HG03558 (cell line): ENCODE measurements around the gene MUC5AC.
"Not testable (repeated sequence)": the region's sequence is repeated elsewhere in the genome, so short reads cannot be mapped to it uniquely, and the experiment has no call there.

ENCODE experiments used
- ATAC-seq: cut with Tn5 transposase; IDR thresholded peaks from one replicate; pipeline ENCODE4 v1.9.1; 2021; ENCODE audit warnings: moderate number of reproducible peaks; ENCODE audit not compliant: unreplicated experiment; ENCODE audit errors: extremely low read depth

The MUC5AC gene

DNA sequence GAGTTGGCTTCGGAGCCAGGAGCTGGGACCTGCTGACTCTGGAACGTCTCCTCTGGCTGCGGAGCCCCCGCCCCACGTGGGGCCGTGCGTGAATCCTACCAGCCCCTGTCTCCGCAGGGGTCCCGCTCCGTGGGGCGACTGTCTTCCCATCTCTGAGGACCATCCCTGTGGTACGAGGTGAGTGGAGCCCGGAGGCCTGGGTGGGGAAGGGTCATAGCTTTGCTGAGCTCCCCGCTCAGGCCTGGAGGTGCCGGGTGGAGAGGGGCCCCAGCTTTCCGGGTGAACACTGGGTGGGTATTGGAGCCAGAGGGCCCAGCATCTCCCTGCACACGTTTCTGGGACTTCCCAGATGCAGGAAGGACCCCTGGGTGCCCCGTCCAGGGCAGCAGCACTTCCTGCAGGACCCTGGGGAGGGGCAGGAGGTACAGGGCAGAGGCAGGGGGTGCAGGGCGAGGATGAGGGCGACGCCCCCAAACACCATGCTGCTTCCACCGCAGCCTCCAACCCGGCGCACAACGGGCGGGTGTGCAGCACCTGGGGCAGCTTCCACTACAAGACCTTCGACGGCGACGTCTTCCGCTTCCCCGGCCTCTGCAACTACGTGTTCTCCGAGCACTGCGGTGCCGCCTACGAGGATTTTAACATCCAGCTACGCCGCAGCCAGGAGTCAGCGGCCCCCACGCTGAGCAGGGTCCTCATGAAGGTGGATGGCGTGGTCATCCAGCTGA is 3.8 kb downstream of the MUC5AC start:
- no peak for ATAC-seq

DNA sequence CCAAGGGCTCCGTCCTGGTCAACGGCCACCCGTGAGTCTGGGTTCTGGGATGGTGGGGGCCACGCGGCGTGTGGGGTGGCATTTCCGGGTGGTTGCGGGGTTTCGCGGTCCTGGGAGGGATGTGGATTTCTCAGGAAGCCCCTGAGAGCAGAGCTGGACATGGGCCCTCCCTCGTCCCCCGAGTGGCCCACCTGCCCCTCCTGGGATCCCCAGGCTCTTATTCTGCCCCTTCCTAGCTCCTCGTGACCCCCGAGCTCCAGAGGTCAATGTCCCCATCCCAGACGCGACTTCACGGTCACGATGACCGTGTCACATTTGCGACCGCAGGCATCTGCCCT is 4.4 kb downstream of the MUC5AC start:
- ATAC-seq, result no peak

DNA sequence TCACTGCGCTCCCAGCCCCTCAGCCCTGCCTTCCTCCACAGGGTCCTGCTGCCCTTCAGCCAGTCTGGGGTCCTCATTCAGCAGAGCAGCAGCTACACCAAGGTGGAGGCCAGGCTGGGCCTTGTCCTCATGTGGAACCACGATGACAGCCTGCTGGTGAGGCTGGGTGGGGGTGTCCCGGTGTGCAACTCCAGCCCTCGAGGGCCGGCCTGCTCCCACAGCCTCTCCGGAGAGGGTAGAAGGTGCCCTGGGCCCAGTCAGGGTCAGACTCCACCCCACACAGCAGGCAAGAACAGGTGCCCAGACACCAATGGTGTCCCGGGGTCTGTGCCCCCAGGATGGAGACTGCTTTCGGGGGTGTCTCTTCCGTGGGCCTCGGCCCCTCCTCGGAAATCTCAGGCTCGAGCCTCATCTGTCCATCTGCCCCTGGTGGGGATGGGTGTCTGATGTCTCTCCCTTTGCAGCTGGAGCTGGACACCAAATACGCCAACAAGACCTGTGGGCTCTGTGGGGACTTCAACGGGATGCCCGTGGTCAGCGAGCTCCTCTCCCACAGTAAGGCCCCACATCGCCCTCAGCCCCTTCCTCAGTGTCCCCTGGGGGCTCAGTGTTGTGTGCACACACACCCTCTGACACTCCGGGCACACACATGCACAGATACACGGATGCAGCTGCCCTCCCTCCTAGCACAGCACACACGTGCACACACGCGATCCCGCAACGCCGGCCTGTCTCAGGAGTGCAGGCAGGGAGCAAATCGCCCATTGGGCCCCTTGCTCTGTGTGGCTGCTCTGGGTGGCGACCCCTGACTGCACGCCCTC is 4.9 kb downstream of the MUC5AC start:
- no peak for ATAC-seq

DNA sequence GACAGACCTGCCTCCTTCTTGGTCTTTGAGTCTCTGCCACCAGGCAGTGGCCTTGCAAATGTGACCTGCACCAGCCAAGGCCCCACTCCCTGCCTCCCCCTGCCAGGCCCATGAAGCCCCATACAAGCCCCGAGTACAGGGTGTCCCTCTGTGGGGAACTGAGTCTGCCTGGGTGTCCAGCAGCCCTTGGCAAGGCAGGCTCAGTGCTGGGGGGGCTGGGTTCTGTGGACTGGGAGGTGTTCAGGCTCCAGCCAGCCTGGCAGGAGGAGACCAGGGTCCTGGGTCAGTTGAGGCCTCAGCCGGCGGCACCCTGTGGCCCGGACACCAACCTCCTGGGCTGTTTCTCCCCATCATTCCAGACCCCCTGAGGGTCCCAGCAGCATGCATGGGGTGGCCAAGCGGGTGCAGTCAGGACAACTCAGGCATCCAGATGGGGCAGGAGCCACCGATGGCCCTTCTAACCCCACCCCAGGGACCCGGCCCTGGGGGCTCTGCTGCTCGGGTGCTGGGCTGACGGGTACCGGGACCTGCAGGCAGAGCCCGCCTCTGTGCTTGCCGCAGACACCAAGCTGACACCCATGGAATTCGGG is 5.7 kb downstream of the MUC5AC start:
- ATAC-seq, result no peak

DNA sequence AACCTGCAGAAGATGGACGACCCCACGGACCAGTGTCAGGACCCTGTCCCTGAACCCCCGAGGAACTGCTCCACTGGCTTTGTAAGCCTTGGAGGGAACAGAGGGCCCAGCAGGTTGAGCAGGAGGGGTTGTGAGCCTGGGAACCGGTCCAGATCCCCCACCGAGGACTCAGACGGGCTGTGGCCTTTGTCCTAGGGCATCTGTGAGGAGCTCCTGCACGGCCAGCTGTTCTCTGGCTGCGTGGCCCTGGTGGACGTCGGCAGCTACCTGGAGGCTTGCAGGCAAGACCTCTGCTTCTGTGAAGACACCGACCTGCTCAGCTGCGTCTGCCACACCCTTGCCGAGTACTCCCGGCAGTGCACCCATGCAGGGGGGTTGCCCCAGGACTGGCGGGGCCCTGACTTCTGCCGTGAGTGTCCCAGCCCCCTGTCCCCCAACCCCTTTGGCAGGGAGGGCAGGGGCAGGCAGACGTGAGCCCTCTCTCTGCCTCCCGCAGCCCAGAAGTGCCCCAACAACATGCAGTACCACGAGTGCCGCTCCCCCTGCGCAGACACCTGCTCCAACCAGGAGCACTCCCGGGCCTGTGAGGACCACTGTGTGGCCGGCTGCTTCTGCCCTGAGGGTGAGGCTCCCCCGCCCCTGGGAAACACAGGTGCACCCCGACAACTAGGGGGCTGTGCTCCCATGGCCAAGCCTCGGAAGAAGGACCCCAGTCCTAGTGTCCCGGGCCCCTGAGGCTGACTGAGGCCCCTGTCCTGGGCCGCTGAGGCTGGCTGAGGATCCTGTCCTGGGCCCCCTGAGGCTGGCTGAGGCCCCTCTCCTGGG is 6.4 kb downstream of the MUC5AC start:
- no peak for ATAC-seq

DNA sequence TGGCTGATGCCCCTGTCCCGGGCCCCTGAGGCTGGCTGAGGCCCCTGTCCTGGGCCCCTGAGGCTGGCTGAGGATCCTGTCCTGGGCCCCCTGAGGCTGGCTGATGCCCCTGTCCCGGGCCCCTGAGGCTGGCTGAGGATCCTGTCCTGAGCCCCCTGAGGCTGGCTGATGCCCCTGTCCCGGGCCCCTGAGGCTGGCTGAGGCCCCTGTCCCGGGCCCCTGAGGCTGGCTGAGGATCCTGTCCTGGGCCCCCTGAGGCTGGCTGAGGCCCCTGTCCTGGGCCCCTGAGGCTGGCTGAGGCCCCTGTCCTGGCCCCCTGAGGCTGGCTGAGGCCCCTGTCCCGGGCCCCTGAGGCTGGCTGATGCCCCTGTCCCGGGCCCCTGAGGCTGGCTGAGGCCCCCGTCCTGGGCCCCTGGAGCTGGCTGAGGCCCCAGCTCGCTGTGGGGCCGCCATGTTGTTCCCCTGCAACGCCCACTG is 7.1 kb downstream of the MUC5AC start:
- not testable (repeated sequence) for ATAC-seq

DNA sequence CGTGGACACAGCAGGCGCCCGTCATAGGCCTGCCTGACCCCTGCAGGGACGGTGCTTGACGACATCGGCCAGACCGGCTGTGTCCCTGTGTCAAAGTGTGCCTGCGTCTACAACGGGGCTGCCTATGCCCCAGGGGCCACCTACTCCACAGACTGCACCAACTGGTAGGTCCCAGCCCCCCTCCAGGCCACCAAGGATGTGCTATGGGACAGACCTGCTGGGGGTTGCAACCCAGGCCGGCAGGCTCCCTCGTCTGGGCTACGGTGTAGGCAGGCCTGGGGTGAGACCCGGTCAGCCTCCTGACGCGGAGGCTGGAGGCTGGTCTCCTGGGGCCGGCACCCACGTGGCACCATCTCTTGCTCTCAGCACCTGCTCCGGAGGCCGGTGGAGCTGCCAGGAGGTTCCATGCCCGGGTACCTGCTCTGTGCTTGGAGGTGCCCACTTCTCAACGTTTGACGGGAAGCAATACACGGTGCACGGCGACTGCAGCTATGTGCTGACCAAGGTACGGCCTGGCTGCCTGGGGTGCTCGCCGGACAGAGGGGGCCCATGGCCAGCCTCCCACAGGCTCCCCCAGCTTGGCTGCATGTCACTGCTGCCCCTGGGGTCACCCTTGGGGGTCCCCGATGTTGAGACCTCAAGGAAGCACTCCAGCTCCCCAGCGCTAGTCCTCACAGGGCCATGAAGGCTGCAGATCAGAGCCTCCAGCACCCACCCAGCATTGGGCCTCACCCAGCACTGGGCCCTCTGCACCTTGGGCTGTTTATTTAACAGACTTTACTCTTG is 7.7 kb downstream of the MUC5AC start:
- ATAC-seq, result no peak

DNA sequence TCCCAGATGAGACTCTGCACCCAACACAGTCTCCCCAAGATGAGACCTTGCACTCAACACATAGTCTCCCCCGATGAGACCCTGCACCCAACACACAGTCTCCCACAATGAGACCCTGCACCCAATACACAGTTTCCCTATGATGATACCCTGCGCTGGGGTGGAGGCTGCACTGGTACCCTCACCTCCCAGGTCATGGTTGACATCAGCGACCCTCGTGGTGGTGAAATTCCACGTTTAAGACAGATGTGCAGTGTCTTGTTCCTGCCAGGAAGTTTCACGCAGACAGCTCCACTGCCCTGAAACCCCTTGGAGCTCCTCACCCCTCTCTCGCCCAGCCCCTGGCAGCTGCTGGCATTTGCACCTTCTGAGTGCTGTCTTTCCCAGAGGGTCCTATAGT is 9.5 kb downstream of the MUC5AC start:
- ATAC-seq, result no peak

DNA sequence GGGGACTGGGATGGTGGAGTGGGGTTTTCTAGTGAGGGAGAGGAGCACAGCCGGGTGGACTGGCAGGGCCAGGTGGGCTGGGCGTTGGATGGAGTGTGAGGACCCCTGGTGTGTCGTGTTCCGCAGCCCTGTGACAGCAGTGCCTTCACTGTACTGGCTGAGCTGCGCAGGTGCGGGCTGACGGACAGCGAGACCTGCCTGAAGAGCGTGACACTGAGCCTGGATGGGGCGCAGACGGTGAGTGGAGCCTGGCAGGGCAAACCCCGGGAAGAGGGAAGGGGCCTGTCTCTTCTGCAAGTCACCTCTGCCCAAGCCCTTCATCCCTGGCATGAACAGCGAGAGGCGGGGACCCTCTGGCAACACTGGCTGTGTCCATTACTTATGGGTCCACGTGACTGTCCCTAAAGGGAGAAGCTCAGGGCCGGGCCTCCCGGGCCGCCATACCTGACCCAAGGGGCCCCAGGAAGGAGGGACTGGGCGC is 10.0 kb downstream of the MUC5AC start:
- ATAC-seq, result no peak

DNA sequence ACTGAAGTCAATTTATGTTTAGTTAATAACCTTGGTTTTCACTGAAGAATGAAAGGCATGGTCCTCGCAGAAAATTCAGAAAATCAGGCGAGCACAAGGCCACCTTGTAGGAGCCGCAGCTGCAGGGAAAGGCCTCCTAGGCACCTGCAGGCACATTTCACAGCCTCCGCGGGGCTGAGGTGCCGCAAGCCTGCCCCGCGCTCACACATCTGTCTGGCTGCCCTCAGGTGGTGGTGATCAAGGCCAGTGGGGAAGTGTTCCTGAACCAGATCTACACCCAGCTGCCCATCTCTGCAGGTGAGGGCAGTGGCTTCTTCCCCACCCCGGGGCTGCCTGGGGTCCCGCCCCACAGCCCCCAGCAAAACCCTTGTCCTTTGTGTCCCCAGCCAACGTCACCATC is 10.5 kb downstream of the MUC5AC start:
- no peak for ATAC-seq

DNA sequence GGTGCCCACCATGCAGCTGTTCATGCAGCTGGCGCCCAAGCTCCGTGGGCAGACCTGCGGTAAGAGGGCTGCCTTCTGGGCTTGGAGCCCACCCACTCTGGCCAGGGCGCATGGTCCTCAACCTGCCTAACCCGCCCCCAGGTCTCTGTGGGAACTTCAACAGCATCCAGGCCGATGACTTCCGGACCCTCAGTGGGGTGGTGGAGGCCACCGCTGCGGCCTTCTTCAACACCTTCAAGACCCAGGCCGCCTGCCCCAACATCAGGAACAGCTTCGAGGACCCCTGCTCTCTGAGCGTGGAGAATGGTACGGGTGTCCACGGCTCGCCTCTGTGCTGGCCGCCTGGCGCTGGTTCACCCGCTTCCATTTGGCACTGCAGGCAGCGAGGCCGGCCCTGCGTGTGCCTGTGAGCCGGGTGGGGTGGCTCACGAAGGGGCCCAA is 11.0 kb downstream of the MUC5AC start:
- ATAC-seq, result no peak

DNA sequence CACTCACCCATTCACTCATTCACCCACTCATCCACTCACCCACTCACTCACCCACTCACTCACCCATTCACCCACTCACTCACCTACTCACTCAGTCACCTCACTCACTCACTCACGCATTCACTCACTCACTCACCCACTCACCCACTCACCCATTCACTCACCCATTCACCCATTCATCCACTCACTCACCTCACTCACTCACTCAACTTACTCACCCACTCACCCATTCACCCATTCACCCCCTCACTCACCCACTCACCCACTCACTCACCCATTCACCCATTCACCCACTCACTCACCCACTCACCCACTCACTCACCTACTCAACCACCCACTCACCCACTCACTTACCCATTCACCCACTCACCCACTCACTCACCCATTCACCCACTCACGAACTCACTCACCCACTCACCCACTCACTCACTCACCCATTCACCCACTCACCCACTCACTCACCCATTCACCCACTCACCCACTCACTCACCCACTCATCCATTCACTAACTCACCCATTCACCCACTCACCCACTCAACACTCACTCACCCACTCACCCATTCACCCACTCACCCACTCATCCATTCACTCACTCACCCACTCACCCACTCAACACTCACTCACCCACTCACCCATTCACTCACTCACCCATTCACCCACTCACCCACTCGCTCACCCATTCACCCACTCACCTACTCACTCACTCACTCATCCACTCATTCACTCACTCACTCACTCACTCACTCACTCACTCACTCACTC is 13.7 kb downstream of the MUC5AC start:
- no peak for ATAC-seq

DNA sequence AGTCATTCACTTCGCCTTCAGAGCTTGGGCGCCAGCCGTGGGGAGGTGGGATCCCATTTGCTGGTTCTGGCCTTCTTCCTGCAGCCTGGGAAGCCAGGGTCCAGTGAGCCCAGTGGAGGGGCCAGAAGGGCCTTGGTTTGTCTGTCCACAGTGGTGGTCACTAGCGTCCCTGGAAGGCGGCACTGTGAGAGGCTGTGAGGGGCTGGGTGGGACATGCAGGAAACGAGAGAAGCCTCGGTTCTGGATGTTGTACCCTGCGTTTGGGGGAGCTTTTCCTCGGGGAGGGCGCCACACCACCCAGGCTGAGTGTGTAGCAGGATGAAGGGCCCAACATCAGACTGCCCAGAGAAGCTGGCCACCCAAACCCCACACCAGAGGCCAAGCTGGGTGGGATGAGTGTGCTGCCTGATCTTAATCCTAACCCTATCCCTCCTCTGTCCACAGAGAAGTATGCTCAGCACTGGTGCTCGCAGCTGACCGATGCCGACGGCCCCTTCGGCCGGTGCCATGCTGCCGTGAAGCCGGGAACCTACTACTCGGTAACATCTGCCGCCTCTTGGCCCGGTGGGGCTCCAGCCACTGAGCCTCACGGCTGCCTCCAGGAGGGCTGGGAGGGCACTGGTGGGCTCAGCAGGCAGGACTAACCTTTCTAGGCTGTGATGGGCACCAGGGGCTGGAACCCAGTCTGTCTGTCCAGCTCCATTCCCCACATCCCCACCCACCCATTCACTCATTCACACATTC is 14.4 kb downstream of the MUC5AC start:
- ATAC-seq, result no peak

DNA sequence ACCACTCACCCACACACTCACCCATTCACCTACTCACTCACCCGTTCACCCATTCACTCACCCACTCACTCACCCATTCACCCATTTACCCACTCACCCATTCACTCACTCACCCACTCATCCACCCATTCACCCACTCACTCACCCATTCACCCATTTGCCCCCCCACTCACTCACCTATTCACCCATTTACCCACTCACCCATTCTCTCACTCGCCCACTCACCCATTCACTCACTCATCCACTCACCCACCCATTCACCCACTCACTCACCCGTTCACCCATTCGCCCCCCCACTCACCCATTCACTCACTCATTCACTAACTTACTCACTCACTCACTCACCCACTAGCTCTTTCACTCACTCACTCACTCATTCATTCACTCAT is 15.0 kb downstream of the MUC5AC start:
- no peak for ATAC-seq

DNA sequence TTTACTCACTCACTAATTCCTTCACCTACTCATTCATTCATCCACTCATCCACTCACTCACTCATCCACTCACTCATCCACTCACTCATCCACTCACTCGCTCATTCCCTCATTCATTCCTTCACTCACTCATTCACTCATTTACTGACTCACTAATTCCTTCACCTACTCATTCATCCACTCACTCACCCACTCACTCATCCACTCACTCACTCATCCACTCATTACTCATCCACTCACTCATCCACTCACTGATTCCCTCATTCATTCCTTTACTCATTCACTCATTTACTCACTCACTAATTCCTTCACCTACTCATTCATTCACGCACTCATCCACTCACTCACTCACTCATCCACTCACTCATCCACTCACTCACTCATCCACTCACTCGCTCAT is 15.6 kb downstream of the MUC5AC start:
- ATAC-seq, result not testable (repeated sequence)

DNA sequence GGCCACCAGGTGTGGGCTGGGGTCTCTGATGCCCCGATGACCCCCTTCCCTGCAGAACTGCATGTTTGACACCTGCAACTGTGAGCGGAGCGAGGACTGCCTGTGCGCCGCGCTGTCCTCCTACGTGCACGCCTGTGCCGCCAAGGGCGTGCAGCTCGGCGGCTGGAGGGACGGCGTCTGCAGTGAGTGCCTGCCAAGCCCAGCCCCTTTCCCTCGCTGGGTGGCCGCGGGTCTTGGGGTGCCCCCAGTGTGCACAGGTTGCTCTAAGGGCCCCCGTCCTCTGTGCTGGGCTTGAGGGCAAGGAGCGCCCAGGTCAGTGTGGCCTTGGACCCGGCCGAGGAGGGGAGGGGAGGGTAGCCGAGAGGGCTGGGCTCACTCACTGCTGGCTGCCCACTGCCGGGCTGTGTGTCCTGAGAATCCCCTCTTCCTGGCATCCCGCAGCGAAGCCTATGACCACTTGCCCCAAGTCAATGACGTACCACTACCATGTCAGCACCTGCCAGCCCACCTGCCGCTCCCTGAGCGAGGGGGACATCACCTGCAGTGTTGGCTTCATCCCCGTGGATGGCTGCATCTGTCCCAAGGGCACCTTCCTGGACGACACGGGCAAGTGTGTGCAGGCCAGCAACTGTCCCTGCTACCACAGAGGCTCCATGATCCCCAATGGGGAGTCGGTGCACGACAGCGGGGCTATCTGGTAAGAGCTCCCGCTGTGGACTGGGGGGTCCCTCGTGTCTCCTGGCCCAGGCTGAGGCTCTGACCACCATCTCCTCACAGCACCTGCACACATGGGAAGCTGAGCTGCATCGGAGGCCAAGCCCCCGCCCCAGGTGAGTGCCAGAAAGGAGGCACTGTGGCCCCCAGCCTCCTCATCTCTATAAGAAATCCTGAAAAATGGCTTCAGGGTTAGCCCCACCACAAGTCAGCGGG is 17.0 kb downstream of the MUC5AC start:
- no peak for ATAC-seq
